ENCODE results near the gene ZNF554. TPM values are rescaled to one million over a fixed set of nuclear protein-coding genes. Genes with fewer than 3 reads are reported as not detected.

The ZNF554 gene
- total and polyA plus RNA-seq, 2 donors (not counting 3 experiments of a cell fraction or from before 2014, with no cell fraction given), result 1.2 to 1.6 TPM

- BruUV-seq (replicated peaks), result no TSS peak
Measured at GRCh38 chr19:2790194-2790556, 29.5 kb upstream of the ZNF554 start.

More at GRCh38 chr19:2790194-2790556, 29.5 kb upstream of the ZNF554 start:
- intact Hi-C loops (cut with micrococcal nuclease), result no loop called here
- Histone ChIP-seq H3K9ac (replicated peaks; ENCODE audit: extremely low read depth, insufficient read depth, low read length) (no peak overlapping the region), H3K4me2 (ENCODE audit: insufficient read depth, low read length) (no peak overlapping the region), H3K9me3 (replicated peaks; ENCODE audit: control insufficient read depth, insufficient read depth, low read length) (no peaks in the 10 kb centered on the region), H4K20me1 (replicated peaks; ENCODE audit: control insufficient read depth, extremely low read depth, insufficient read depth, low read length) (no peaks in the 10 kb centered on the region), H3K36me3 (ENCODE audit: control insufficient read depth in 2 of 2, extremely low read depth in 1 of 2, insufficient read depth in 2 of 2, low read length in 2 of 2) (peaks cover 4 to 10% of the 10 kb centered on the region in 2 experiments), H3K4me1 (ENCODE audit: control insufficient read depth, extremely low read depth, insufficient read depth, low read length) (peaks cover 7% of the 10 kb centered on the region), H2AFZ (ENCODE audit: low read depth, low read length) (no peak overlapping the region), H3K4me3 (replicated peaks in 1 of 3; ENCODE audit: insufficient read depth in 1 of 3, low read depth in 1 of 3, low read length in 3 of 3) (no peak overlapping the region), H3K79me2 (ENCODE audit: control insufficient read depth, insufficient read depth, low read length) (peaks cover 34% of the 10 kb centered on the region), H3K27ac (ENCODE audit: insufficient read depth, low read depth, low read length) (no peak overlapping the region), H3K9me1 (replicated peaks; ENCODE audit: control insufficient read depth, extremely low read depth, insufficient read depth, low read length) (no peaks in the 10 kb centered on the region), H3K27me3 (ENCODE audit: control insufficient read depth in 2 of 2, insufficient read depth in 2 of 2, low read length in 2 of 2) (no peaks in the 10 kb centered on the region)
- CTCF ChIA-PET, result no interaction called here
- POLR2A ChIA-PET, result no interaction called here
- dilution Hi-C loops (cut with MboI; ENCODE audit: extremely low pct_ligation_motif_present, low sequenced_read_pairs), result no loop called here
- DNase-seq (ENCODE audit: low read depth, low spot score), result no peak
- TF ChIP-seq MAX (IDR thresholded peaks at IDR 0.05; ENCODE audit: insufficient read depth, insufficient read length) (no peak), POLR2AphosphoS5 (IDR thresholded peaks at IDR 0.05; ENCODE audit: insufficient read depth, low read depth, low read length) (no peak), GATA2 (IDR thresholded peaks at IDR 0.05; ENCODE audit: insufficient read depth, insufficient read length, low read depth, low read length) (no peak), EZH2 (IDR thresholded peaks at IDR 0.05; ENCODE audit: borderline replicate concordance, low read depth, low read length, severe bottlenecking) (no peak), MYC (IDR thresholded peaks at IDR 0.05; ENCODE audit: low read depth, low read length) (no peak), POLR2A (IDR thresholded peaks at IDR 0.05; ENCODE audit: low read depth, low read length) (no peak), CTCF (IDR thresholded peaks at IDR 0.05; ENCODE audit: extremely low read depth in 1 of 2, insufficient read depth in 1 of 2, low read depth in 1 of 2, low read length in 2 of 2) (no peak), JUN (IDR thresholded peaks at IDR 0.05; ENCODE audit: borderline replicate concordance, insufficient read depth, insufficient read length, low read depth) (no peak), FOS (IDR thresholded peaks at IDR 0.05; ENCODE audit: borderline replicate concordance, insufficient read depth, low read length) (no peak)
- FAIRE-seq, result no peak

All from endothelial cell of umbilical vein (primary cell).